Tibial nerve (tissue), 3 donors: ENCODE data around the gene UBIAD1.

Experiments
- POLR2A ChIP-seq, 2 donors: fragments of 450-650 bp; IDR thresholded peaks; one replicate each; pipeline ENCODE4 v1.6.1; 2017; ENCODE audit warnings: antibody characterized with exemption in 2 of 2, mild to moderate bottlenecking in 2 of 2, moderate library complexity in 2 of 2
- TF ChIP-seq, protein P1 (sequence below), 5 experiments: fragments of 200-600 bp in 3 of 5; fragments of 450-650 bp in 2 of 5; sonication (generic) in 3 of 5; IDR thresholded peaks; one replicate each; pipeline ENCODE4 v1.5.1; 2016 to 2019; ENCODE audit warnings: antibody characterized with exemption in 5 of 5, mild to moderate bottlenecking in 3 of 5, moderate library complexity in 2 of 5

GRCh38 chr1:11324567-11325165 is 51.7 kb downstream of the UBIAD1 start:
- TF ChIP-seq POLR2A (IDR thresholded peaks at IDR 0.05): no peak
- TF ChIP-seq, protein P1, sequence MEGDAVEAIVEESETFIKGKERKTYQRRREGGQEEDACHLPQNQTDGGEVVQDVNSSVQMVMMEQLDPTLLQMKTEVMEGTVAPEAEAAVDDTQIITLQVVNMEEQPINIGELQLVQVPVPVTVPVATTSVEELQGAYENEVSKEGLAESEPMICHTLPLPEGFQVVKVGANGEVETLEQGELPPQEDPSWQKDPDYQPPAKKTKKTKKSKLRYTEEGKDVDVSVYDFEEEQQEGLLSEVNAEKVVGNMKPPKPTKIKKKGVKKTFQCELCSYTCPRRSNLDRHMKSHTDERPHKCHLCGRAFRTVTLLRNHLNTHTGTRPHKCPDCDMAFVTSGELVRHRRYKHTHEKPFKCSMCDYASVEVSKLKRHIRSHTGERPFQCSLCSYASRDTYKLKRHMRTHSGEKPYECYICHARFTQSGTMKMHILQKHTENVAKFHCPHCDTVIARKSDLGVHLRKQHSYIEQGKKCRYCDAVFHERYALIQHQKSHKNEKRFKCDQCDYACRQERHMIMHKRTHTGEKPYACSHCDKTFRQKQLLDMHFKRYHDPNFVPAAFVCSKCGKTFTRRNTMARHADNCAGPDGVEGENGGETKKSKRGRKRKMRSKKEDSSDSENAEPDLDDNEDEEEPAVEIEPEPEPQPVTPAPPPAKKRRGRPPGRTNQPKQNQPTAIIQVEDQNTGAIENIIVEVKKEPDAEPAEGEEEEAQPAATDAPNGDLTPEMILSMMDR (IDR thresholded peaks at IDR 0.05): no peak
